Kidney (tissue), 14 donors: ENCODE data around the gene RELCH. TPM values are rescaled to one million over a fixed set of nuclear protein-coding genes. Genes with fewer than 3 reads are reported as not detected.

Source experiments
- DNase-seq, 5 donors: peaks; one replicate each; pipeline ENCODE4 v3.0.0-alpha.2; 2013 to 2020
- FAIRE-seq: peaks from 2 replicates; lab custom pipeline; 2012; peaks lifted over from hg19 to GRCh38; lab: Jason Lieb, UNC
- H3K27ac ChIP-seq, 2 donors: one replicate each; pipeline ENCODE4 v1.7.0; 2013; ENCODE audit warnings: low read depth in 2 of 2, low read length in 2 of 2, inconsistent platforms in 1 of 2
- H3K27me3 ChIP-seq: one replicate; pipeline ENCODE4 v1.7.1; 2013; ENCODE audit warnings: low read length, inconsistent platforms; ENCODE audit not compliant: control insufficient read depth, insufficient read depth
- H3K36me3 ChIP-seq, 3 donors: one replicate each; pipeline versions ENCODE4 v1.7.0 to v1.7.1; 2013; ENCODE audit warnings: low read length in 3 of 3, control low read depth in 1 of 3, inconsistent platforms in 1 of 3; ENCODE audit not compliant: insufficient read depth in 3 of 3, control insufficient read depth in 2 of 3
- H3K4me1 ChIP-seq, 3 donors: one replicate each; pipeline versions ENCODE4 v1.7.0 to v1.7.1; 2013; ENCODE audit warnings: low read length in 3 of 3, inconsistent platforms in 1 of 3, low read depth in 1 of 3; ENCODE audit not compliant: control insufficient read depth in 2 of 3, insufficient read depth in 2 of 3
- H3K4me3 ChIP-seq, 3 donors: one replicate each; pipeline versions ENCODE4 v1.7.0 to v1.8.1; 2013; ENCODE audit warnings: low read length in 3 of 3, control low read depth in 1 of 3, inconsistent platforms in 1 of 3
- H3K9ac ChIP-seq, 3 donors: one replicate each; pipeline versions ENCODE4 v1.7.0 to v1.7.1; 2013; ENCODE audit warnings: low read length in 3 of 3, control low read depth in 1 of 3, inconsistent platforms in 1 of 3
- H3K9me3 ChIP-seq, 3 donors: one replicate each; pipeline versions ENCODE4 v1.7.0 to v1.7.1; 2013; ENCODE audit warnings: low read length in 3 of 3, control low read depth in 1 of 3, inconsistent platforms in 1 of 3; ENCODE audit not compliant: control insufficient read depth in 2 of 3, insufficient read depth in 1 of 3
- intact Hi-C: fragments of 100-400 bp; cut with DNase I; formaldehyde crosslinking; loops from one replicate; pipeline ENCODE4 v1.11.1; 2022
- polyA plus RNA-seq: library from polyadenylated mRNA; stranded (reverse); fragments of 350-450 nt; fragmentation: Illumina TruSeq; extraction: RNeasy Lipid Tissue Mini Kit (QIAGEN cat#74804); gene quantifications from one replicate; pipeline ENCODE4 v1.2.3, GENCODE V29; 2014; ENCODE audit warnings: low read depth, low replicate concordance; ENCODE audit not compliant: insufficient read depth
- total RNA-seq: library from RNA; stranded (reverse); fragmentation: NEBNext Ultra II Directional; extraction: Animal tissue kit (Norgen Biotek cat#: 25700); gene quantifications from one replicate; pipeline ENCODE4 v1.2.1, GENCODE V29; 2021
- TF ChIP-seq, protein P1 (sequence below): IDR thresholded peaks from 3 replicates; pipeline ENCODE4 v1.5.1; 2012; ENCODE audit warnings: mild to moderate bottlenecking, moderate library complexity, borderline replicate concordance; ENCODE audit not compliant: insufficient read depth; ENCODE audit errors: extremely low read depth
- donor health status: control.
- donor health status: control.
- donor health status: control.
- donor health status: control.
- donor health status: control.
- donor health status: DM: yes; HTN: yes; CAD: no.
- donor health status: Normal renal cell carcinoma (clear cell type).

RELCH gene
- total and polyA plus RNA-seq, 2 donors from 2014 or later, result 9.0 to 39.0 TPM

- Histone ChIP-seq H3K27ac (no peak overlapping the region), H3K36me3 (no peaks in the 10 kb centered on the region), H3K27me3 (peaks cover 4% of the 10 kb centered on the region), H3K9ac (no peak overlapping the region), H3K4me3 (no peak overlapping the region), H3K9me3 (no peaks in the 10 kb centered on the region), H3K4me1 (no peaks in the 10 kb centered on the region)
- intact Hi-C loops, result no loop called here
- no peak for DNase-seq
- TF ChIP-seq, protein P1, sequence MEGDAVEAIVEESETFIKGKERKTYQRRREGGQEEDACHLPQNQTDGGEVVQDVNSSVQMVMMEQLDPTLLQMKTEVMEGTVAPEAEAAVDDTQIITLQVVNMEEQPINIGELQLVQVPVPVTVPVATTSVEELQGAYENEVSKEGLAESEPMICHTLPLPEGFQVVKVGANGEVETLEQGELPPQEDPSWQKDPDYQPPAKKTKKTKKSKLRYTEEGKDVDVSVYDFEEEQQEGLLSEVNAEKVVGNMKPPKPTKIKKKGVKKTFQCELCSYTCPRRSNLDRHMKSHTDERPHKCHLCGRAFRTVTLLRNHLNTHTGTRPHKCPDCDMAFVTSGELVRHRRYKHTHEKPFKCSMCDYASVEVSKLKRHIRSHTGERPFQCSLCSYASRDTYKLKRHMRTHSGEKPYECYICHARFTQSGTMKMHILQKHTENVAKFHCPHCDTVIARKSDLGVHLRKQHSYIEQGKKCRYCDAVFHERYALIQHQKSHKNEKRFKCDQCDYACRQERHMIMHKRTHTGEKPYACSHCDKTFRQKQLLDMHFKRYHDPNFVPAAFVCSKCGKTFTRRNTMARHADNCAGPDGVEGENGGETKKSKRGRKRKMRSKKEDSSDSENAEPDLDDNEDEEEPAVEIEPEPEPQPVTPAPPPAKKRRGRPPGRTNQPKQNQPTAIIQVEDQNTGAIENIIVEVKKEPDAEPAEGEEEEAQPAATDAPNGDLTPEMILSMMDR, result no peak
- FAIRE-seq, result no peak
Measured at GRCh38 chr18:62318228-62319180, 131.4 kb downstream of the RELCH start.

DNA sequence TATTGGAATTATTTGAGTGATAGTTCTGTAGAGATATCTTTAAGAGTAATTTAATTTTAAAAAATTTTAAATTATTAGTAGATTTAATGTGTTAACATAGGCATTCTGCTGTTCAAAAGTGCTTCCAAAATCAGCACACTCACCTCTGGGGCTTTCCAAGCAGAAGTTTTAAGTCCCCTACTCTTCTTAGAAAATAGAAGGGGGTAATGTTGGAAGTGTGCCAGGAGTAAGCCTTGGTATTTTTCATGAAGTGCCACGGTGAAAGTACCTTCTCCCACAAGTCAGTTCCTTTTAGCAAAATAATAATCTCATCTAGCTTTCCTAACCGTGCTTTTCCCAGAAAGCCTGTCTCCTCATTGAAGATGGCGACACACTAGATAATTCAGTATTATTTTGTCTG is 134.1 kb downstream of the RELCH start:
- Histone ChIP-seq H3K36me3 (no peaks in the 10 kb centered on the region), H3K27ac (no peak overlapping the region), H3K9ac (no peak overlapping the region), H3K4me1 (peaks cover 0 to 6% (median 0%) of the 10 kb centered on the region in 3 donors), H3K9me3 (no peaks in the 10 kb centered on the region), H3K4me3 (no peak overlapping the region), H3K27me3 (peaks cover 7% of the 10 kb centered on the region)
- TF ChIP-seq, protein P1, result no peak
- DNase-seq, result no peak
- FAIRE-seq, result no peak
- intact Hi-C loops, result no loop called here

- no peak for FAIRE-seq
Measured at GRCh38 chr18:62323483-62324180, 136.6 kb downstream of the RELCH start.

More at GRCh38 chr18:62323483-62324180, 136.6 kb downstream of the RELCH start:
- no peak overlapping the region for H3K27ac ChIP-seq
- no peak overlapping the region for H3K4me3 ChIP-seq
- H3K9me3 ChIP-seq, result no peaks in the 10 kb centered on the region
- peaks cover 0 to 10% (median 0%) of the 10 kb centered on the region in 3 donors for H3K4me1 ChIP-seq
- H3K9ac ChIP-seq, result no peak overlapping the region
- intact Hi-C loops, result no loop called here
- H3K36me3 ChIP-seq, result no peaks in the 10 kb centered on the region
- TF ChIP-seq, protein P1, result no peak
- no peak for DNase-seq
- H3K27me3 ChIP-seq, result peaks cover 19% of the 10 kb centered on the region
